Measurements from ENCODE around the gene ZBTB17.
"Not testable (repeated sequence)": the region's sequence is repeated elsewhere in the genome, so short reads cannot be mapped to it uniquely, and the experiment has no call there.

The ZBTB17 gene

GRCh38 chr1:16011936-16012589 is 36.2 kb upstream of the ZBTB17 start:
- no peak for DNase-seq

GRCh38 chr1:16010837-16011236 is 34.9 kb upstream of the ZBTB17 start:
- no peak for DNase-seq

GRCh38 chr1:16009678-16010077 is 33.8 kb upstream of the ZBTB17 start:
- no peak for DNase-seq

GRCh38 chr1:16009030-16009460 is 33.1 kb upstream of the ZBTB17 start:
- DNase-seq, result peak; percentile 20 to 26

DNA sequence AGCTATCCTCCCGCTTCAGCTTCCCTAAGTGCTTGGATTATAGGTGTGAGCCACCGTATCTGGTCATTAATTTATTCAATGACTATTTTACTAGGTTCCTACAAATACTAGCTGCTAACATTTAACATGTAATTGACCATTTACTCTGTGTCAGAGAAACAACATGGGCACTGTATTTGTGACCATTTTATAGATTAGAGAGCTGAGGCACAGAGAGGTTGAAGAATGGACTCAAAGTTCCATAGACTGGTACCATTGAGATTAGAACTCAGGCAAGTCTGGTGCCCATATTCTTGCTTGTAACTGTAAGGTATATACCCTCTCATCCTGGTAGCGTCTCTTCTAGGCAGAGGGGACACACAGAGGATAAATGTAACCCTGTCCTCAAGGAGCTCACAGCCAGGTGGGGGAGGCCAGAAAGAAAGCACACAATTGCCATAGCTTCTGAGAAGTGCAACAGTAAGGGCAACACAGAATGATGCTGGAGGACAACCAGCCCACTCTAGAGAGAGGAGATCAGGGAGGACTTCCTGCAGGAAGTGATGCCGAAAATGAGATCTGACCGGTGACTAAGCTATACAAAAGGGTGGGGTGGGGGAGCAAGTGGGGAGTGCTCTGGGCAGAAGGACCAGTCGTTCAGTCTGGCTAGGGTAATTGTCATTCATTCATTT is 31.9 kb upstream of the ZBTB17 start:
- DNase-seq, result no peak

- DNase-seq, result no peak
Observed at GRCh38 chr1:16006552-16007485, 30.9 kb upstream of the ZBTB17 start.

DNA sequence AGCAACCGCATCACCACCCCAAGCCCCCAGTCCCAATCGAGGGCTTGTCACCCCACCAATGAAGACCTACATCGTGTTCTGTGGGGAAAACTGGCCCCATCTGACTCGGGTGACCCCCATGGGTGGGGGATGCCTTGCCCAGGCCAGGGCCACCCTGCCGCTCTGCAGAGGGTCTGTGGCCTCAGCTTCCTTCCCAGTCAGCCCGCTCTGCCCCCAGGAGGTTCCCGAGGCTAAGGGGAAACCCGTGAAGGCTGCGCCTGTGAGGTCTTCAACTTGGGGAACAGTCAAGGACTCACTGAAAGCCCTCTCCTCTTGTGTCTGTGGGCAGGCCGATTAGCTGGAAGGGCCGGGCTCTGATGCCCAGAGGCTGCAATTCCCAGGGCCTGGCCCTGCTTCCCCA is 30.1 kb upstream of the ZBTB17 start:
- DNase-seq, result no peak

GRCh38 chr1:16005597-16005996 is 29.7 kb upstream of the ZBTB17 start:
- no peak for DNase-seq

GRCh38 chr1:16001274-16001673 is 25.4 kb upstream of the ZBTB17 start:
- not testable (repeated sequence) for DNase-seq

DNA sequence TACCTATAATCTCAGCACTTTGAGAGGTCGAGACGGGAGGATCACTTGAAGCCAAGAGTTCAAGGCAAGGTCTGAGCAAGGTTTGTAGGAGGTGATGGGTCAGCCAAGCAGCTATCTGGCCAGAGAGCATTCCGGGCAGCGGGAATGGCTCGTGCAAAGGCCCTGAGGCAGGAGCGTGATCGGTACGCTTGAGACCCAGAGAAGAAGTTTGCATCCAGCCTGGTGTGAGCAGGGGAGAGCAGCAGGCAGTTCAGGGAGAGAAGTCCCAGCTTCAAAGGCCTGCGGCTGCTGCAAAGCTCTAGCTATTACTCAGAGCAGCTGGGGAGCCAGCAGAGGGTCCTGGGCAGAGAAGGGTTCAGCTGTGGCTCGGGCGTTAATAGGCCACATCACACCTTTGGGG is 23.0 kb upstream of the ZBTB17 start:
- no peak for DNase-seq

GRCh38 chr1:15997637-15998280 is 21.9 kb upstream of the ZBTB17 start:
- no peak for DNase-seq

DNA sequence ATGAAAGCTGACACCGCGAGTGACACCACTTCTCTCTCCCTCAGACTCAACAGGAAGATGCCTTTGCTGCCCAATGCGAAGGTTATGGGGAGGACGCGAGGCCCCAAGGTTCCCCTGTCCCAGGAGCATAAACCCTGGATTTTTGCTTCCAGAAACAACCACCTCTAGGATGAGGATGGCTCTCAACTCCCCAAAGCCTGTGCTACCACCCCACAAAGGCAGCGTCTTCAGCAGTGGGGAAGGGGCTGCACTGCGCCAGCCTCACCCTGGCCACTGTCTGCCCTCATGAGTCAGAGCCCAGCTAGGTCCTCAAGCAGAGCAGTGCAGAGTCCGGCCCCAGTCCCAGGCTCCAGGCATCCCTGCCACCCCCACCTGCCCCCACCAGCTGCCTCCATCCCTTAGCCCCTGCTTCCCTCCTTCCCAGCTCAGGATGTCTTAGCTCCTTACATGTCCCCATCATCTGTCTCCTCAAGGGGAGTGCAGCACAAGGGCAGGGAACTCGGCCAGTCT is 21.2 kb upstream of the ZBTB17 start:
- DNase-seq, result no peak

DNA sequence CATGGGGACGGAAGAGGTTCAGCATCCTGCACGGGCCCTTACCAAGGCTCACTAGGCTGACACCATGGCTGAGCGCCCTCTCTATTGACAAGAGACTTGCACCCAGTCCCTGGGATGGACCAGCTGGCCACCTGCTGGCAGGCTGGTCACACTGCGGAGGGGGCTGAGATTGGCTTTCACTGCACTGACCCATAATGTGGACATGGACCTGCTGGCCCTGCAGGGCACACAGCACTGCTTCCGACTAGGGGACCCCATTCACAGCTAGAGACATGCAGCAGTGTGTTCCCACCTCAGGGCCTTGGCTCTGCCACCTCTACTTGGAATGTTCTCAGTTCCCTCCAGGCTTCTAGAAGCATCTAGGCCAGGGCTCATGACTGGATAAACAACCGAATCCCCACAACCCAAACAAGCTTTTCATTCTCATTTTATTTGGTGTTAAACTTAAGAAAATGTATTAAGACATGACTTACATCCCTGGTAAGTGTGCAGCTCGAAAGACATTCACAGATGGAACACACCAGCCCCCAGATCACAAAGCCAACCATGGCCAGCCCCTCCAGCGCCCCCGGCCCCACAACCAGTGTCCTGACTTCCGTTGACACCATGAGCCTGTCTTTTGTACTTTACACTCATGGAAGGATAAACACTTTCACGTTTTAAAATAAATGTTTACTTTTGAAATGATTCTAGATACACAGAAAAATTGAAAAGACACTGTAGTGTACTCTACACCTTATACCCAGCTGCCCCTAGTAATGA is 18.9 kb upstream of the ZBTB17 start:
- DNase-seq, result peak; percentile 29 to 45

GRCh38 chr1:15994081-15994480 is 18.2 kb upstream of the ZBTB17 start:
- DNase-seq, result no peak

GRCh38 chr1:15993666-15994065 is 17.8 kb upstream of the ZBTB17 start:
- DNase-seq, result no peak

- DNase-seq, result no peak
Observed at GRCh38 chr1:15992582-15993500, 16.9 kb upstream of the ZBTB17 start.

- DNase-seq, result no peak
Observed at GRCh38 chr1:15992187-15992553, 16.3 kb upstream of the ZBTB17 start.

GRCh38 chr1:15991427-15992186 is 15.7 kb upstream of the ZBTB17 start:
- no peak for DNase-seq

DNA sequence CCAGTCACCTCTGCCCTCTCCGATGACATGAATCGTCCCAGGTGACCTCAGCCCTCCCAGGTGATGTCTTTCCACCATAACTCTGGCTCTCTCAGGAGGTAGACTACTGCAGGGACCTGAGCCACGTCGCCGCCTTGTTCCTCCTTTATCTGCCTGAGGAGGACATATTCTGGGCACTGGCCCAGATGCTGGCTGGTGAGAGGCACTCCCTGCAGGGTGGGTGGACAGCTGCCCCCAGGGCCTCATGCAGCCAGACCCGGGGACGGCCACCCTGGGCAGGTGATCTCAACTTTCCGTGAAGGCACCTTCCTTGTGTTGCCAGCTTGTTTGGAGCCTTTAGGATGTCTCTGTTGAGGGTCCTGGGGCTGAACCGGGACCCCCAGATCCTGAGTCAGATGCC is 13.9 kb upstream of the ZBTB17 start:
- no peak for DNase-seq
